Endothelial cell of hepatic sinusoid (primary cell): Measurements from ENCODE around the gene GPATCH3.
"Not testable (repeated sequence)": the region's sequence is repeated elsewhere in the genome, so short reads cannot be mapped to it uniquely, and the experiment has no call there.

Experiments
- in situ Hi-C: cut with HindIII; loops from 2 replicates; pipeline ENCODE4 v1.10.0; 2017; ENCODE audit warnings: low sequenced_read_pairs

The GPATCH3 gene

GRCh38 chr1:26848941-26849774 lies 51.1 kb downstream of the GPATCH3 start:
- in situ Hi-C loops: no loop called here

- in situ Hi-C loops: no loop called here
Measured at GRCh38 chr1:26848499-26848898, 51.8 kb downstream of the GPATCH3 start.

DNA sequence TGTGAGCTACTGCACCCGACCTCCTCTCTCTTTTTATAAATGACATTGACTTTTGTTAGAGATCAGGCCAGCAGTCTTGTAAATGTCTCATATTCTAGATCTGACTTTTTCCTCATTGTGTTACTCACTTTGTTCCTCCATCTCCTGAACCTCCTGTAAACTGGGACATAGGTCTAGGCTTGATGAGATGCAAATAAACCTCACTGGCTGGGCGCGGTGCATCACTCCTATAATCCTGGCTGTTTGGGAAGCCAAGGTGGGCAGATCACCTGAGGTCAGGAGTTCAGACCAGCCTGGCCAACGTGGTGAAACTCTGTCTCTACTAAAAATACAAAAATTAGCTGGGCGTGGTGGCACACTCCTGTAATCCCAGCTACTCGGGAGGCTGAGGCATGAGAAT lies 52.4 kb downstream of the GPATCH3 start:
- in situ Hi-C loops: not testable (repeated sequence)

GRCh38 chr1:26844424-26845196 lies 55.7 kb downstream of the GPATCH3 start:
- in situ Hi-C loops: no loop called here
